H1 (cell line): ENCODE data around the gene OPA3. TPM values are rescaled to one million over a fixed set of nuclear protein-coding genes. Genes with fewer than 3 reads are reported as not detected.

ENCODE experiments used
- CTCF ChIA-PET: fragments of 300-600 bp; sonication (Branson Sonifier 250); formaldehyde crosslinking; loops from one replicate; lab custom pipeline; 2021; ENCODE audit not compliant: partially characterized antibody; lab: Charles Lee
- POLR2A ChIA-PET: fragments of 300-600 bp; sonication (Branson Sonifier 250); formaldehyde crosslinking; loops from one replicate; lab custom pipeline; 2021; ENCODE audit warnings: inconsistent platforms; ENCODE audit not compliant: partially characterized antibody; lab: Charles Lee
- DNase-seq, 2 experiments: peaks; one replicate each; pipeline versions ENCODE4 v3.0.0 to v3.0.0-alpha.2; 2010 to 2022; ENCODE audit warnings: low spot score in 2 of 2, low read depth in 1 of 2, mixed read lengths in 1 of 2
- FAIRE-seq: peaks from 2 replicates; lab custom pipeline; 2011; peaks lifted over from hg19 to GRCh38; lab: Jason Lieb, UNC
- H2AFZ ChIP-seq: 2 replicates; pipeline ENCODE4 v1.8.1; 2012; ENCODE audit warnings: low read length, inconsistent platforms
- H2AK5ac ChIP-seq: 2 replicates; pipeline ENCODE4 v1.6.1; 2013; ENCODE audit warnings: low read depth, low read length
- H2BK120ac ChIP-seq: replicated peaks from 2 replicates; pipeline ENCODE3; 2013; ENCODE audit warnings: low read depth, low read length, inconsistent platforms
- H2BK12ac ChIP-seq: 2 replicates; pipeline ENCODE4 v1.6.1; 2013; ENCODE audit warnings: low read depth, low read length
- H2BK15ac ChIP-seq: 2 replicates; pipeline ENCODE4 v1.6.1; 2013; ENCODE audit warnings: low read length
- H2BK20ac ChIP-seq: 2 replicates; pipeline ENCODE4 v1.6.1; 2013; ENCODE audit warnings: low read length
- H2BK5ac ChIP-seq: 2 replicates; pipeline ENCODE4 v1.6.1; 2013; ENCODE audit warnings: low read depth, low read length
- H3K14ac ChIP-seq: 2 replicates; pipeline ENCODE4 v1.6.1; 2013; ENCODE audit warnings: inconsistent platforms; ENCODE audit not compliant: insufficient read length
- H3K18ac ChIP-seq: 2 replicates; pipeline ENCODE4 v1.6.1; 2013; ENCODE audit warnings: low read length; ENCODE audit errors: extremely low read depth
- H3K23ac ChIP-seq: 2 replicates; pipeline ENCODE4 v1.6.1; 2013; ENCODE audit warnings: inconsistent platforms; ENCODE audit not compliant: insufficient read length
- H3K23me2 ChIP-seq: 2 replicates; pipeline ENCODE4 v1.6.1; 2013; ENCODE audit warnings: low read depth, low read length
- H3K27ac ChIP-seq: 2 replicates; pipeline ENCODE4 v1.6.1; 2011; ENCODE audit warnings: low read depth, low read length, inconsistent platforms
- H3K27me3 ChIP-seq, 4 experiments: replicated peaks in 1 of 4; 1 replicate in 1 of 4; 2 replicates in 3 of 4; pipeline versions ENCODE4 v1.6.1 to v1.8.1; 2011 to 2013; ENCODE audit warnings: low read length in 3 of 4, mild to moderate bottlenecking in 3 of 4, inconsistent platforms in 2 of 4, mixed read lengths in 2 of 4, moderate library complexity in 1 of 4; ENCODE audit not compliant: control insufficient read depth in 3 of 4, insufficient read depth in 3 of 4; ENCODE audit errors: extremely low read depth in 1 of 4
- H3K36me3 ChIP-seq, 4 experiments: 2 replicates each; pipeline versions ENCODE4 v1.6.1 to v1.8.1; 2011 to 2013; ENCODE audit warnings: mild to moderate bottlenecking in 4 of 4, low read length in 3 of 4, moderate library complexity in 2 of 4, control low read depth in 1 of 4, inconsistent platforms in 1 of 4; ENCODE audit not compliant: insufficient read depth in 4 of 4, control insufficient read depth in 2 of 4
- H3K4ac ChIP-seq: replicated peaks from 2 replicates; pipeline ENCODE3; 2013; ENCODE audit warnings: low read length, low read depth, mixed read lengths, inconsistent platforms; ENCODE audit not compliant: insufficient read length
- H3K4me1 ChIP-seq, 4 experiments: replicated peaks in 1 of 4; 1 replicate in 1 of 4; 2 replicates in 3 of 4; pipeline versions ENCODE4 v1.6.1 to v1.8.1; 2011 to 2013; ENCODE audit warnings: low read length in 3 of 4, inconsistent platforms in 2 of 4, mixed read lengths in 1 of 4; ENCODE audit not compliant: insufficient read depth in 4 of 4, control insufficient read depth in 3 of 4
- H3K4me2 ChIP-seq, 2 experiments: 2 replicates each; pipeline versions ENCODE4 v1.6.1 to v1.8.1; 2011 to 2013; ENCODE audit warnings: low read depth in 2 of 2, low read length in 2 of 2, control low read depth in 1 of 2, inconsistent platforms in 1 of 2, mild to moderate bottlenecking in 1 of 2; ENCODE audit not compliant: insufficient read depth in 1 of 2
- H3K4me3 ChIP-seq, 4 experiments: fragments of 200-600, 300-600 bp in 1 of 4; sonication (generic), shearing (Covaris generic), sonication (Bioruptor Twin) in 1 of 4; 2 replicates each; pipeline versions ENCODE4 v1.5.1 to v1.8.1; 2011 to 2016; ENCODE audit warnings: low read length in 4 of 4, low read depth in 3 of 4, control low read depth in 2 of 4, inconsistent platforms in 2 of 4, mild to moderate bottlenecking in 2 of 4, mixed read lengths in 1 of 4, moderate library complexity in 1 of 4; ENCODE audit not compliant: insufficient read depth in 2 of 4; ENCODE audit errors: extremely low read depth in 1 of 4
- H3K56ac ChIP-seq: replicated peaks from 2 replicates; pipeline ENCODE3; 2013; ENCODE audit warnings: low read depth, mild to moderate bottlenecking, mixed read lengths, low read length, inconsistent platforms; ENCODE audit not compliant: insufficient read length
- H3K79me1 ChIP-seq: 2 replicates; pipeline ENCODE4 v1.6.1; 2013; ENCODE audit warnings: low read depth, low read length, control low read depth
- H3K79me2 ChIP-seq, 2 experiments: 2 replicates each; pipeline versions ENCODE4 v1.6.1 to v1.8.1; 2012 to 2013; ENCODE audit warnings: low read length in 2 of 2, mild to moderate bottlenecking in 2 of 2, inconsistent platforms in 1 of 2; ENCODE audit not compliant: insufficient read depth in 2 of 2, control insufficient read depth in 1 of 2
- H3K9ac ChIP-seq, 4 experiments: replicated peaks in 1 of 4; 1 replicate in 1 of 4; 2 replicates in 3 of 4; pipeline versions ENCODE4 v1.6.1 to v1.8.1; 2011 to 2013; ENCODE audit warnings: low read depth in 3 of 4, low read length in 3 of 4, control low read depth in 2 of 4, mild to moderate bottlenecking in 2 of 4, moderate library complexity in 2 of 4, inconsistent platforms in 1 of 4; ENCODE audit errors: extremely low read depth in 1 of 4
- H3K9me3 ChIP-seq, 2 experiments: 2 replicates each; pipeline versions ENCODE4 v1.6.1 to v1.8.1; 2012 to 2013; ENCODE audit warnings: mild to moderate bottlenecking in 2 of 2, moderate library complexity in 2 of 2, control low read depth in 1 of 2, inconsistent platforms in 1 of 2, low read depth in 1 of 2, low read length in 1 of 2, mixed read lengths in 1 of 2; ENCODE audit not compliant: insufficient read depth in 2 of 2
- H4K20me1 ChIP-seq, 2 experiments: replicated peaks in 1 of 2; 2 replicates each; pipeline versions ENCODE3 to v1.8.1; 2011 to 2013; ENCODE audit warnings: inconsistent platforms in 2 of 2, low read length in 2 of 2, mild to moderate bottlenecking in 1 of 2; ENCODE audit not compliant: insufficient read depth in 2 of 2, control insufficient read depth in 1 of 2
- H4K5ac ChIP-seq: 2 replicates; pipeline ENCODE4 v1.6.1; 2013; ENCODE audit warnings: low read length, low read depth, mixed read lengths, inconsistent platforms; ENCODE audit not compliant: insufficient read length
- H4K8ac ChIP-seq: 2 replicates; pipeline ENCODE4 v1.8.0; 2013; ENCODE audit warnings: mild to moderate bottlenecking, moderate library complexity, low read length, inconsistent platforms; ENCODE audit not compliant: insufficient read depth; ENCODE audit errors: extremely low read depth
- H4K91ac ChIP-seq: replicated peaks from 2 replicates; pipeline ENCODE3; 2013; ENCODE audit warnings: low read length, mixed read lengths, inconsistent platforms; ENCODE audit not compliant: insufficient read length
- RNF2 ChIP-seq: fragments of 200-900, 300-1000 bp; sonication (generic); IDR thresholded peaks from 2 replicates; pipeline ENCODE4 v1.7.1; 2016; ENCODE audit warnings: borderline replicate concordance, low read depth, mild to moderate bottlenecking, antibody characterized with exemption, low read length; ENCODE audit not compliant: poor library complexity, severe bottlenecking; ENCODE audit errors: missing control alignments
- RXRA ChIP-seq: IDR thresholded peaks from 2 replicates; pipeline ENCODE4 v1.6.1; 2011; ENCODE audit warnings: low read depth, mild to moderate bottlenecking, low read length, moderate library complexity; ENCODE audit not compliant: insufficient read depth
- ZNF274 ChIP-seq: IDR thresholded peaks from 2 replicates; pipeline ENCODE4 v1.7.0; 2012; ENCODE audit warnings: low read length, borderline replicate concordance; ENCODE audit errors: extremely low read depth
- WGBS, 2 experiments: shearing (Covaris generic) in 1 of 2; methylation state at CpG; one replicate each; pipeline versions ENCODE4 v1.1.6 to v1.1.7; 2013 to 2015; ENCODE audit warnings: low lambda C conversion rate in 2 of 2, mixed read lengths in 2 of 2, inconsistent platforms in 1 of 2, low coverage in 1 of 2, missing lambda C conversion rate in 1 of 2; ENCODE audit not compliant: insufficient replicate concordance in 2 of 2, insufficient coverage in 1 of 2, insufficient read length in 1 of 2; ENCODE audit errors: extremely low coverage in 1 of 2, missing lambda C conversion rate in 1 of 2; 5-methylcytosine and 5-hydroxymethylcytosine counted together
- polyA plus RNA-seq, 7 experiments: library from polyadenylated mRNA; depleted of rRNA in 3 of 7; stranded (reverse) in 5 of 7; unstranded in 2 of 7; fragments of >200 nt in 5 of 7; fragments of 200-250 nt in 2 of 7; gene quantifications; 1 replicate in 5 of 7; 2 replicates in 1 of 7; 4 replicates in 1 of 7; pipeline versions ENCODE4 v1.2.1 to v1.2.3, GENCODE V29; 2011 to 2013; ENCODE audit warnings: missing spikeins in 2 of 7, mixed read lengths in 2 of 7
- total RNA-seq: library from RNA; stranded (reverse); fragmentation: NEBNext Ultra II Directional; extraction: Animal tissue kit (Norgen Biotek cat#: 25700); gene quantifications from 2 replicates; pipeline ENCODE4 v1.2.1, GENCODE V29; 2021

Gene OPA3
- total and polyA plus RNA-seq, 2 of the 8 experiments (the other 6 are each of a cell fraction or from before 2014, with no cell fraction given): 12.5 to 14.5 TPM

- H2AFZ ChIP-seq: no peak within 1 kb of the TSS
- H2BK12ac ChIP-seq: peak within 1 kb of the TSS; percentile 81; the same call in 1 of the 2 replicates
- H4K20me1 ChIP-seq: peaks cover 0 to 10% of the 10 kb centered on the region in 2 experiments
- H3K4me3 ChIP-seq: peak within 1 kb of the TSS; percentile 46 to 59 (median 52)
- H3K23me2 ChIP-seq: peaks cover 22% of the 10 kb centered on the region; the same call in 1 of the 2 replicates
- H3K4ac ChIP-seq: no peak within 1 kb of the TSS
- H3K14ac ChIP-seq: no peak within 1 kb of the TSS
- H3K79me1 ChIP-seq: no peaks in the 10 kb centered on the region
- DNase-seq (peak in 1 of 2 experiments; percentile 85), FAIRE-seq (no peak)
- CTCF ChIA-PET: interaction anchor here (0.9 to 2.6 kb wide), 15 partner anchors 13 to 182 kb away, joined by 3 to 13 read pairs (median 4); no protein-coding TSS in a partner anchor
- peak within 1 kb of the TSS; percentile 66 for H4K91ac ChIP-seq
- no peak within 1 kb of the TSS for H2BK20ac ChIP-seq
- H3K4me2 ChIP-seq: peak within 1 kb of the TSS; percentile 76 to 97
- no peak within 1 kb of the TSS for H4K5ac ChIP-seq
- peaks cover 10 to 22% (median 19%) of the 10 kb centered on the region in 4 experiments; a peak in 6 of 7 replicates for H3K4me1 ChIP-seq
- peak within 1 kb of the TSS; percentile 92 for H4K8ac ChIP-seq
- no peaks in the 10 kb centered on the region for H3K79me2 ChIP-seq
- H3K9me3 ChIP-seq: no peaks in the 10 kb centered on the region
- peak within 1 kb of the TSS; percentile 12 for H3K56ac ChIP-seq
- H3K27ac ChIP-seq: no peak within 1 kb of the TSS
- H2AK5ac ChIP-seq: no peak within 1 kb of the TSS
- peak within 1 kb of the TSS; percentile 95 for H3K18ac ChIP-seq
- peaks cover 0 to 2% (median 0%) of the 10 kb centered on the region in 4 experiments; a peak in 1 of 8 replicates for H3K36me3 ChIP-seq
- no peak within 1 kb of the TSS for H3K23ac ChIP-seq
- no peak within 1 kb of the TSS for H2BK120ac ChIP-seq
- peak within 1 kb of the TSS; percentile 46; the same call in 1 of the 2 replicates for H2BK15ac ChIP-seq
- peaks cover 0 to 10% (median 4%) of the 10 kb centered on the region in 4 experiments; a peak in 3 of 7 replicates for H3K27me3 ChIP-seq
- H3K9ac ChIP-seq: peak within 1 kb of the TSS in 3 of 4 experiments; percentile 8 to 28 (median 26); a peak in 5 of 7 replicates
- H2BK5ac ChIP-seq: peak within 1 kb of the TSS; percentile 4; the same call in 1 of the 2 replicates
- POLR2A ChIA-PET: interaction anchor here (0.8 to 2.6 kb wide), 13 partner anchors 9 to 143 kb away, joined by 3 to 20 read pairs (median 5); partner anchors contain the start of genes FOSB and VASP
- 2% methylated on average over 77 of the region's 89 CpGs; no CpG with 5 or more reads in 1 of the 2 experiments for WGBS, 2 experiments
- TF ChIP-seq RXRA: no peak
- peak; percentile 80 for TF ChIP-seq RNF2
- TF ChIP-seq ZNF274: no peak
These were observed 86.0 kb downstream of the OPA3 start, which contains the start of gene PPM1N for GRCh38 chr19:45498411-45499195. TSS of gene PPM1N (plus strand) at chr19:45498443. CDS start at chr19:45498473, 30 bp downstream.
